Measurements from ENCODE around the gene XRCC3. TPM values are rescaled to one million over a fixed set of nuclear protein-coding genes. Genes with fewer than 3 reads are reported as not detected.

Gene XRCC3
- total and polyA plus RNA-seq, 7 donors: 1.8 to 15.7 (median 3.6) TPM

DNA sequence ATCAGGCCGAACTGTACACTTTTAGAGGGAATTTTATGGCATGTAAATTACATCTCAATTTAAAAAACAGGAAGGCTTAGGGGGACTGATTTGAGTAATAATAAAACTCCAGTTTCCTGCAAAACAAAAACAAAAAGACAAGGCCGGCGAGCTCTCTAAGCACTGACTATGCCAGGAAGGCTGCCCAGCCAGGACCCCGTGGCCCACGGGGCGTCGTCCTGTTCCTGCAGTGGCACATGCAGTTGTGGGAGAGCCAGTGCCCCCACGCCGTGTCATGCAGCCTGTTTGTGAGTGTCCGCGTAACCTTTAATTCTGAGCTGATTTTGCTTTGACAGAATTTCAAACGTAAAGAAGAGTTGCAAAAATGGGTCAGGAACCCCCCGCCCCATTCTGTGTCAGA, 10.5 kb downstream of the XRCC3 start:
- H3K27me3 ChIP-seq: no peaks in the 10 kb centered on the region
- WGBS, 2 donors: 81 to 86% methylated on average over 13 of the region's 13 CpGs
- no peak for DNase-seq

DNA sequence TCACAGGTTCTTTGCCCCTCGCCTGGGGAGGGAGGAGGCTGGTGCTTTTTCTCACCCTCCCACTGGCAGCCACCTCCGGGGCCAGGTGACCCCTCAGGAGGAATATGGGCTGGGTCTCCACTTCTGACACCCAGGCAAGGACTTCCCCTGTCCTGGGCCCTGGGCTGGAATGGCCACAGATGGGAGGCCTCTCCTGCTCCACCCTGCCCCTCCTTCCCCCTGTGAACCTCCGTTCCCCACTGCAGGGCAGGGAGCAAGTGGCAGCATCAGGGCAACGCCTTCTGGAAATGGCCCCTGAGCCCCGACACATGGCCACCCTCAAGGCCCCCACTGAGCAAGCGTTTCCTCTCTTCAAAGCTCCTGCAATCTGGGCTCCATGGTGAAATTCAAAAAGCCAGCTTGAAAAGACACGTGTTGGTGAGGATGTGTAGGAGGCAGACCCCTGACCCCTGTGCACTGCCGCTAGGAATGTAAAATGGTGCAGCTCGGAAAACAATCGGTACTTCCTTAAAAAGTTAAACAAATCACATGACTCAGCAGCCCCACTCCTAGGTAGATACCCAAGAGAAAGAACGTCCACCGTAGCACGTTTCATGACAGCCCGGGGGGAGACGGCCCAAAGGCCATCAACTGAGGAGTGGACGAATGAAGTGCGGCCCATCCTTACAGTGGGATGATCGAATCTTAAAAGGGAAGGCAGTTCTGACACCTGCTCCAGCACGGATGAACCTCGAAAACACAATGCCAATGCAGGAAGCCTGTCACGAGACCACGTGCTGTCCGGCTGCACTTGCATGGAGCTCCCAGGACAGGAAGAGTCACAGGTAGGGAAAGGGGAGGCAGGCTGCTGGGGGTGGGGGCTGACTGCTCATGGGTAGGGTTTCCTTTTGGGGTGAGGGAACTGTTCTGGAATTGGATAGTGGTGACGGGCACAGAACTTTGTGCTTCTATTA, 11.5 kb downstream of the XRCC3 start:
- Histone ChIP-seq H3K9me3 (no peaks in the 10 kb centered on the region), H3K36me3 (peaks cover 0 to 83% (median 28%) of the 10 kb centered on the region in 4 donors), H3K27me3 (no peaks in the 10 kb centered on the region), H3K27ac (peak overlapping the region in 3 of 4 donors; percentile 50 to 59 (median 54)), H3K4me1 (peaks cover 0 to 19% (median 13%) of the 10 kb centered on the region in 4 donors), H3K4me3 (no peak overlapping the region)
- intact Hi-C loops (cut with DNase I): no loop called here
- no peak for DNase-seq
- TF ChIP-seq POLR2AphosphoS5 (IDR thresholded peaks at IDR 0.05): peak in 1 of 4 donors; percentile 3
- TF ChIP-seq, protein P1, sequence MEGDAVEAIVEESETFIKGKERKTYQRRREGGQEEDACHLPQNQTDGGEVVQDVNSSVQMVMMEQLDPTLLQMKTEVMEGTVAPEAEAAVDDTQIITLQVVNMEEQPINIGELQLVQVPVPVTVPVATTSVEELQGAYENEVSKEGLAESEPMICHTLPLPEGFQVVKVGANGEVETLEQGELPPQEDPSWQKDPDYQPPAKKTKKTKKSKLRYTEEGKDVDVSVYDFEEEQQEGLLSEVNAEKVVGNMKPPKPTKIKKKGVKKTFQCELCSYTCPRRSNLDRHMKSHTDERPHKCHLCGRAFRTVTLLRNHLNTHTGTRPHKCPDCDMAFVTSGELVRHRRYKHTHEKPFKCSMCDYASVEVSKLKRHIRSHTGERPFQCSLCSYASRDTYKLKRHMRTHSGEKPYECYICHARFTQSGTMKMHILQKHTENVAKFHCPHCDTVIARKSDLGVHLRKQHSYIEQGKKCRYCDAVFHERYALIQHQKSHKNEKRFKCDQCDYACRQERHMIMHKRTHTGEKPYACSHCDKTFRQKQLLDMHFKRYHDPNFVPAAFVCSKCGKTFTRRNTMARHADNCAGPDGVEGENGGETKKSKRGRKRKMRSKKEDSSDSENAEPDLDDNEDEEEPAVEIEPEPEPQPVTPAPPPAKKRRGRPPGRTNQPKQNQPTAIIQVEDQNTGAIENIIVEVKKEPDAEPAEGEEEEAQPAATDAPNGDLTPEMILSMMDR (IDR thresholded peaks at IDR 0.05): no peak
- no peak for TF ChIP-seq POLR2A (IDR thresholded peaks at IDR 0.05)
- no peak for TF ChIP-seq EP300 (IDR thresholded peaks at IDR 0.05)
- 83 to 89% methylated on average over 24 of the region's 24 CpGs for WGBS, 2 donors

More for the DNA sequence above, 10.5 kb downstream of the XRCC3 start:
- intact Hi-C loops (cut with DNase I): no loop called here
- no peak overlapping the region for H3K4me3 ChIP-seq
- H3K4me1 ChIP-seq: peaks cover 0 to 20% (median 14%) of the 10 kb centered on the region in 4 donors
- H3K9me3 ChIP-seq: no peaks in the 10 kb centered on the region
- H3K36me3 ChIP-seq: peaks cover 0 to 73% (median 23%) of the 10 kb centered on the region in 4 donors
- TF ChIP-seq, protein P1 (IDR thresholded peaks at IDR 0.05): no peak
- no peak for TF ChIP-seq EP300 (IDR thresholded peaks at IDR 0.05)
- TF ChIP-seq POLR2A (IDR thresholded peaks at IDR 0.05): no peak
- TF ChIP-seq POLR2AphosphoS5 (IDR thresholded peaks at IDR 0.05): no peak
- H3K27ac ChIP-seq: peak overlapping the region; percentile 50 to 59 (median 54)

DNA sequence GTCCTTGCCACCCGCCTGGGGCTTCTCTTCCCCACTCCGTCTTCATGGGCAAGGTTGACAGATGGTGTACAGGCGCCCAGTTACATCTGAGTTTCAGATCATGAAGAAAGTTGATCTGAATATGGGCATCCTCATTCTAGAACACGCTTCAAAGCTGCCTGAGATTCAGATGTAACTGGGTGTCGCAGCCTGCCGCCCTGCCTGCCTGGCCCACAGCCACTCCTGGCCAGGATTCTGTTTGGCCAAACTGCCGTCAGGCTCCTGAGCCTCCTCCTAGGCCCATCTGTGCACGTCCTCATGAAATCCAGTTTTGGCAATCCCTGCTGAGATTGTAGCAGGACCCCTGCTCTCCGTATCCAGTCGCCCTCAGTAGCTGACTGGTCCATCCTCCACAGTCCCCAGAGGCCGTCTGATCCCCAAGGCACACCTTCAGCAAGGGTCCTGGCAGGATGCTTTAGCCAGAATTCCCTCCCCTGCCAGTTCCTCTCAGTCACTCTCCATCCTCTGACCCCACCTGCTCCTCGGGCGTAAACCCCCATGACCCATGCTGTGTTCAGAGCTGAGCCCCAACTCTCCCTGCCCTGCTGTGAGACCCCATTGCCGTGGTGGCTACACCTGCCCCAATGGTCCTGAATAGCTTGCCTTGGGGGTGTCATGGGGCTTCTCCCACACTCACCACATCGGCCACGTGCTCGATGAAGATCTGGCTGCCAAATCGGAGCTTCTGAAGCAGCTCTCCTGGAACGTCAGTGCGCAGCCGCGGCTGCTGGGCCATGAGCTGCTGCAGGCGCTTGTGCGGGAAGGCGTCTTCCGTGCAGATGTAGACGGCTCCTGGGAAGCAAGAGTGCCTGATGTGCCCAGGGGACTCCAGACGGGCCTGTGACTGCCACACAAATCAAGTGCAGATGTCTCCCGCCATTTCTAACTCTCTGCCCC, 12.5 kb downstream of the XRCC3 start:
- intact Hi-C loops (cut with DNase I): no loop called here
- TF ChIP-seq EP300 (IDR thresholded peaks at IDR 0.05) (no peak), POLR2AphosphoS5 (IDR thresholded peaks at IDR 0.05) (no peak), POLR2A (IDR thresholded peaks at IDR 0.05) (no peak)
- TF ChIP-seq, protein P1 (IDR thresholded peaks at IDR 0.05): no peak
- Histone ChIP-seq H3K27me3 (no peaks in the 10 kb centered on the region), H3K27ac (peak overlapping the region in 1 of 4 donors; percentile 1), H3K36me3 (peaks cover 0 to 85% (median 33%) of the 10 kb centered on the region in 4 donors), H3K9me3 (no peaks in the 10 kb centered on the region), H3K4me1 (peaks cover 0 to 19% (median 16%) of the 10 kb centered on the region in 4 donors), H3K4me3 (no peak overlapping the region)
- 93% methylated on average over 29 of the region's 29 CpGs for WGBS, 2 donors
- DNase-seq: no peak

DNA sequence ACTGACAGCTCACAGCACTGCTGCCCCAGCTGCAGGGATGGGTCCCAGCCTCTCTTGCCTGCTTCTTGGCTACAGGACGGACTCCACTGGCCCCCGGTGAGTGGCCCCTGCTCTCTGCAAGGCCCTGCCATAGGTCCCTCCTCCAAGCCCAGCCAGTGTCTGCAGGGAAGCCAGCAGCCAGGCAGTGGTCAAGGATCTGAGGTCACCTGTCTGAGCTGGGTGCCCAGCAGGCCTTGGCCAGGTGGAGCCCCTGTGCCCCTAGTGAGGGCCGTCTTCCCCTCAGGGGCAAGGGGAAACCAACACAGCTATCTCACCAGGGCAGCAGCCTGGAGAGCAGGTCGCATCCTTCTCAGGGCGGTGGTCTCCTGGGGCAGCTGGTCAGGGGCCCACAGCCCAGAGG, 13.2 kb downstream of the XRCC3 start:
- intact Hi-C loops (cut with DNase I): no loop called here
- no peak for DNase-seq
- 88 to 95% methylated on average over 5 of the region's 5 CpGs for WGBS, 2 donors
- no peaks in the 10 kb centered on the region for H3K27me3 ChIP-seq
- H3K4me3 ChIP-seq: no peak overlapping the region
- TF ChIP-seq POLR2A (IDR thresholded peaks at IDR 0.05) (no peak), EP300 (IDR thresholded peaks at IDR 0.05) (no peak), POLR2AphosphoS5 (IDR thresholded peaks at IDR 0.05) (no peak)
- TF ChIP-seq, protein P1 (IDR thresholded peaks at IDR 0.05): no peak
- H3K36me3 ChIP-seq: peaks cover 0 to 81% (median 32%) of the 10 kb centered on the region in 4 donors
- no peaks in the 10 kb centered on the region for H3K9me3 ChIP-seq
- peaks cover 0 to 25% (median 22%) of the 10 kb centered on the region in 4 donors for H3K4me1 ChIP-seq
- H3K27ac ChIP-seq: no peak overlapping the region

All from sigmoid colon (tissue), 7 donors.